SIG-M5 (cell line): ENCODE data around the gene YPEL2.
A peak's percentile ranks its signal among the peaks of the same experiment; 100 is the strongest.

Source experiments
- DNase-seq: peaks from one replicate; lab custom pipeline; 2025; lab: John Stamatoyannopoulos, UW

The YPEL2 gene

DNA sequence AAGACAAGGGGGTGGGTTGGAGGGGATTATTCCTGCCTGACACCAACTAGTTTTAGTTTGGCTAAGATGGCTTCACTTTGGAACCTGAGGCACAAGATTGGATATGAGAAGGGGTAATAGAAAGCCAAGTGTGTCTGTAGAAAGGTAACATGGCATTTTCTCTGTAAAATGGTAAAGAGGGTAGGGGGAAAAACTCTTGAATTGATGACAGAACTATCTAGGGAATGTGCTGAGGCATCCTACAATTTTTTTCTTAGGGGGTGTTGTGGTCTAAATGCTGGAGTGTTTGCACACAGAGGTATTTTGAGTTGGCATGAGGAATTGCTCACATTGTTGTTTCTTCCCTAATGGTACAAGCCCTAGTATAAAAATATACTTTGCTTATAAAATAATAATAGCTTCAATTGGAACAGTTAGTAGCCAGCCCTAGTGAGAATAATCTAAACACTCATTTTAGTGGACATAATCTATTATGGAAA lies 25.8 kb downstream of the YPEL2 start:
- DNase-seq: no peak

DNA sequence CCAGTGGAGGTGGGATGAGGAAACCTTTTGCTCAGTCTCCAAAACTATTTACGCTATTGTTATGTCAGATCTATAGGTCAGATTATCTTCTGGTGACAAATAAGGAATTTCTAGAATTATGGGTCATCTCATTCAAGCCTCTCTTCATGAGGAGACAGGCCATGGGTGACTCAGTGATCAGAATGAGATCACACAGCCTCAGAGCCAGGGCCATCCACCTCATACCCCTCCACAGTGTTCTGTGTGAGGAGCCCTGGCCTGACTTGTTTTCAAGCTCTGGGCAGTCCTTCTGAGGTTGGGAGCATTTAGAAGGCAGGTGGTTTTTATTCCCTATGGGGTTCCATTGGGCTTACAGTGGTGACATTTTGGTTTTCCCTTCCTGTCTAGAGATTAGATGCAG lies 26.5 kb downstream of the YPEL2 start:
- no peak for DNase-seq

DNA sequence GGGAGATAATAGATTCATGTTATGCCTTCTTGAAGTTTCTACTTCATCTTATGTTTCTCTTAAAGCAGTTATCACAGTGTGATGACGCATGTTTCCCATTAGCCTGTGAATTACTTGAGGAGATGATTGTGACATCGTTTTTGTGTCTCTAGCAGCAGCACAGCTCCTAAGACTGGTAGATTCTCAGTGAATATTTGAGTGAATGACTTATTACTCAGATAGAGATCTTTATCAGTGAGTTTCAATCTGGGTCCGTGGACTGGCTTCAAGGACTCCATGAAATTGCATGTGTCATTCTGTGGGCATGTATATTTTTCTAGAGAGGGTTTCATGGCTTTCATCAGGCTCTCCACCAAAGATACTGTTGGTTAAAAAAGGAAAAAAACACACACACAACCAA lies 29.9 kb downstream of the YPEL2 start:
- no peak for DNase-seq

DNA sequence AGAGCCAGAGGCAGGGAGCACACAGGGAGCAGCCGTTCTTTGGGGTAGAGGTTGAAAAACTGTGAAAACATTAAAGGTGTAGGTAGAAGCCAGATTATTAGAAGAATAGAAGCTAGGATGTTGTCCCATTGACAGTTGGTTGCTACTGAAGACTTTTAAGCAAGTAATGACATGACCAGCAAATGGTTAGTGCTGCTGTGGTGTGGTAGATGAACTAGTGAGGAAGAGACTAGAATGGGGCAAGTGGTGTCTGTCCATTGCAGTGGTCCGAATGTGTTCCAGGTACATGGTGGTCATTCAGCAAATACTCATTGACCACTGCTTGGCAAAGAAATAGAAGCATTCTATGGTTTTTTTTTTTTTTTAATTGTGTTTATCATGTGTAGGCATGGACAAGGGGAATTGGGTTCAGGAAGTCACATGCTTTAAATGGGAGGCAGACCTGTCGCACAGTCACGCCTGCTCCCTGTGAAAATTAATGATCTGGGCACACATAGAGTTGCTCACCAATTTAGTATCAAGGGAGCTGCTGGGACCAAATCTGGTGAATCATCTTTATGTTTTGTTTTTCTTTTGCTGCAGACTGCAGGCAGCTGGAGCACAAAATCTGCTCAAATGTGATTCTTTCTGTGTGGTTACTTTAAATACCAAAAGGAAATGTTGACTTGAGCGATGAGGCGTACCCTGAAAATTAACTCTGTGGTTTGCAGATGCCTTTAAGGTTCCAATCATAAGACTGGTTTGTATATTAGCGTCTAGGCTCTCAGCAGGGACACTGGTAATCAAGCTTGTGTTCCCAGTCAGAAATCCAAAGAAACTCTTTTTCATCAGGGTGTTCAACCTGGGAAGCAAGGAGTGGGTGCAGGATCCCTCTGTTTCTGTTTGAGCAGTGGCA lies 30.7 kb downstream of the YPEL2 start:
- no peak for DNase-seq

DNA sequence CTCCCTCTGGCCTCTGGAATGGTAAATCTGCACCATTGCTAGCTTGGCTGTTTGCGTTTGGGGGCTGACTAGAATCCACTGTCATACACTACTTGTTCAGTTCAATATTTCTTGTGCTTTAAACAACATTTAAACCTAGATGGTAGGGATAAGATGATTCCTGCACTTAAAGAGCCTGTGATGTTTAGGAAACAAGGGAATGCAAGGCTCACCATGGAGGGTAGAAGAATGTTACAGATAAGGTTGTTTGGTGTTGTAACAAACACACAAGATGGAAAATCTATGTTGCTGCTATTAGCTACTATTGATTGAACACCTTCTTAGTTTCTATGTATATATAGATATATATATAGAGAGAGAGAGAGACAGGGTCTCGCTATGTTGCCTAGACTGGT lies 31.4 kb downstream of the YPEL2 start:
- no peak for DNase-seq

DNA sequence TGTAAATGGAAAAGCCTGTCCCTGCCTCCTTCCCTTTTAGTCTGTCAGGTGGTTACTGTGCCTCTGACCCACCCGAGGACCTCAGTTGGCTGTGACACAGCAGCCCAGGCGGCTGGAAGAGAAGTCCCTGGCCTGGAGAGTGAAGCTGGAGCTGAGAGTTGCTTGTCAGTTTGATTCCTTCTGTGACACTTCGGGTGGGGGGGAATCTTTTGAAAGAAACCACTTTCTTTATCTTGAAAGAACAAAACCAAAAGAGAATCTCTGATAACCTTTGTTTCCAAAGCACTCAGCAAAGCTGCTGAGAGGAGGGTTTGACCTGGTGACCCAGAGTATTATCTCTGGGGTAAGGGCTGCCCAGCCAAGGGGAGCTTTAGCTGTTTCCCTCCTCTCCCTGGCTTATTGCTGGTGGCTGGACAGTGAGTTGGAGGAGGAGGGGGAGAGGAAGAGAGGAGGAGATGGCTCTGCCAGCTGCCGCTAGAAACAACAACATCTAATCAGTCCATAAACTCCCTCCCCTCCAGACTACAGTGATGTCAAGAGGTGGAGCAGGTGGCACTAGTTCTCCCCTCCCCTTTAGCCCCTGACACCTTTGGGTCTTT lies 34.0 kb downstream of the YPEL2 start:
- DNase-seq: no peak

- no peak for DNase-seq
Measured at GRCh38 chr17:59366040-59366757, 34.7 kb downstream of the YPEL2 start.

DNA sequence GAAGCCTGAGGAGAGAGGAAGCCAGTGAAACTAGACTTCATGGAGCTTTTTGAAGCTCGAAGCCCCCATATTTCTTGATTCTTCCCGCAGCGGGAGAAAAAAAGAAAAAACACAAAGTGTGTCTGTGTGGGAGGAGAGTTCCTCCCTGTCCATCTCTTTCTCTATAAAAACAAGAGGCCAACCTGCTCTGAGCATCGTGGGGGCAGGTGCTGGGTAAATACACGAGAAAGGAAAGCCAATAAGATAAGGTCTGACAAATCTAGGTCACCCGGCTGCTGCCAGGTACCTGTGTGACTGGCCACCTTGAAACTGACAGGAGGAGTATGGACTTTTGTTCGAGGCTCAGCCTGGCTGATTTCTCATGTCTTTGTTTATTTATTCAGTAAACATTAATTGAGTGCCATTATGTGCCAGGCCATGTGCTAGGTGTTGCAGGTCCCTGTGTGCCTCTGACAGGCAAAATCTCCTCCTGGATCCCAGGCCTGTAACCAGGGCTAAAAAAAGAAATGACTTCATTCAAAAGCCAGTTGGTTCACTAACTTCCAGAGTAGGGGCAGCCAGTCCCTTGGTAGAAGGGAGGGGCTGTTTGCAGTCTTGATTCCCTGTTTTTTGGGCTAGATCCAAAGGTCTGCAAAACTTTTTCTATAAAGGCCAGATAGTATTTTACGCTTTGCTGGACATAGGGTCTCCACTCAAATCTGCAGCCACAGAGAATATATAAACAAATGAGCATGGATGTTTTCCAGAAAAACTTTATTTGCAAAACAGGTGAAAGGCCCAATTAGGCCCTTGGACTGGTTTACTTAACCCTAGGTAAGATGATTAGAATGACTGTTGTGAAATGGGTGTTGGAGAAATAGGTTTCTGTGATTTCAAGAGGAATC lies 35.6 kb downstream of the YPEL2 start:
- no peak for DNase-seq

- no peak for DNase-seq
Measured at GRCh38 chr17:59367657-59368045, 36.2 kb downstream of the YPEL2 start.

- no peak for DNase-seq
Measured at GRCh38 chr17:59368218-59368857, 36.9 kb downstream of the YPEL2 start.

- DNase-seq: no peak
Measured at GRCh38 chr17:59369031-59369975, 37.8 kb downstream of the YPEL2 start.

DNA sequence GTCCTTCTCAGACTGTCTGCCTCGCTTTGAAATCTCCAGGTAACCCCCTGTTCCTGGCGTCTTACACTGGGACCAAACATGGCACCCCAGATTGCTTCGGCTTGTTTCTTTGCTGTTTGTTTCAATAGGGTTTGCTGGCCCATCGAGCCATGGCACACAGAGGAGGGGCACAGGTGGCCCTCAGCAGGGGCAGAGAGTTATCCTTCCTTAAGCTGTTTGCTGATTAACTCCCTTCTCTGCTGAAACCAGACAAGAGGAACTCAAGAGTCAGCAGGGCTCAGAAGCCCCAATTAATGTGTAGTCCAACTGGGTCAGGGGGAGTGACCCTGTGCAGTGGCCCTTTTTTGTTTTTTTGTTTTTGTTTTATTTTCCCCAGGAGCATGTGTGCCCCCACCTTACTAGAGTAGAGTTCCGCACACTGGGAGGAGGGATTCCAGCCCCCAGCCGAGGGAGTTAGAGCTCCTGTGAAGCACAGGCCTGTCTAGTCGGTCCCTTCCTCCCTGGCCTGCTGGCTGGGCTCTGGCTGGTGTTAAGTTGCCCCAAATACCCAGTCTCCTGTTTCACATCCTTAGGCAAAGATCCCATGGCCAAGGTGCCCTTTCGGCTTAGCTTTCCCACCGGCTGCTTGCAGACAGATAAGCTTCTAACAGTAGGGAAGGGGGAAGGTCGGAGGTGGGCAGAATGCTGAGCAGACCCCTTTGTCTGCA lies 39.3 kb downstream of the YPEL2 start:
- DNase-seq: no peak

DNA sequence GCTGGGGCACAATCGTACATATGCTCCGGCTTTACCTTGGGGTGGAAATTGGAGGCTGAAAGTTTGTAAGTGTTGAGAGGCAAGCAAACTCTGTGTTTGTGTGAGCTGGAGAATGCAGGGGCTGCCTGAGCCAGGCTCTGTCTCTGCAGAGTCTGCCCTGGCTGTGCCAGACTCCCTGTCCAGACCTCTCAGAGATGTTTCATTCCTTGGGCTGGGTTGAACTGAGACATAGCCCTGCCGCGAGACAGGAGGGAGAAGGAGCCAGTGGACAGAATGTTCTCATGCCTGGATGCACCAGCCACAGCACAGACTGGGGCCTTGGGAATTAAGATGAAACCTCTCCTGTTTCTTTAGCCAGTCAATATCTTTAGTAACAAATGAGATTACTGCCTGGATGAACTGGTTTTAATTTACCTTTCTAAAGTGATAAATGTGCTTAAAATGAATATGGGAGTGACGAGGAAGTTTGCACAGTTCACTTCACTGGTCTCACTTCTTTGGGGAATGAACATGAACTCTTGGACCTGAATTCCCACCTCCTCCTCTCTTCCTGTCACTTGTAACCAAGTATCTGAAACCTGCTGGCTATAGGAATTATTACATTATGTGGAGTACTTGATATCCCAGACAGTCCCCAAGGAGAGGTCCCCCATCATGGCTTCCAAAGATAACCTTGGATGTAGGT lies 40.1 kb downstream of the YPEL2 start:
- no peak for DNase-seq

GRCh38 chr17:59372138-59372751 lies 40.8 kb downstream of the YPEL2 start:
- peak; percentile 21 for DNase-seq

GRCh38 chr17:59373882-59374495 lies 42.5 kb downstream of the YPEL2 start:
- peak; percentile 23 for DNase-seq

- DNase-seq: no peak
Measured at GRCh38 chr17:59374612-59375011, 43.2 kb downstream of the YPEL2 start.

- DNase-seq: no peak
Measured at GRCh38 chr17:59375857-59376256, 44.4 kb downstream of the YPEL2 start.

GRCh38 chr17:59376506-59376905 lies 45.1 kb downstream of the YPEL2 start:
- DNase-seq: no peak
